GM18951 (cell line): ENCODE data around the gene HIBCH.
"Not testable (repeated sequence)": the region's sequence is repeated elsewhere in the genome, so short reads cannot be mapped to it uniquely, and the experiment has no call there.

Source experiments
- POLR2A ChIP-seq: IDR thresholded peaks from 4 replicates; pipeline ENCODE4 v1.6.1; 2011; ENCODE audit warnings: mild to moderate bottlenecking; ENCODE audit not compliant: insufficient read length, insufficient read depth; ENCODE audit errors: extremely low read depth
- in situ Hi-C: fragments of 300-500 bp; cut with MboI; formaldehyde crosslinking; loops from one replicate; pipeline ENCODE4 v1.12.0; 2022; ENCODE audit warnings: low sequenced_read_pairs, mixed read lengths, inconsistent platforms; ENCODE audit not compliant: unreplicated experiment

HIBCH gene

GRCh38 chr2:190271783-190272456 is 47.7 kb downstream of the HIBCH start:
- TF ChIP-seq POLR2A: no peak
- in situ Hi-C loops: no loop called here

- in situ Hi-C loops: no loop called here
- no peak for TF ChIP-seq POLR2A
These were observed 49.3 kb downstream of the HIBCH start for GRCh38 chr2:190270298-190270697.

GRCh38 chr2:190269699-190270098 is 49.9 kb downstream of the HIBCH start:
- in situ Hi-C loops: not testable (repeated sequence)

- TF ChIP-seq POLR2A: no peak
- in situ Hi-C loops: no loop called here
These were observed 52.3 kb downstream of the HIBCH start for GRCh38 chr2:190267302-190267701.

- TF ChIP-seq POLR2A: no peak
- in situ Hi-C loops: no loop called here
These were observed 53.3 kb downstream of the HIBCH start for GRCh38 chr2:190266314-190266713.

- in situ Hi-C loops: no loop called here
- TF ChIP-seq POLR2A: no peak
These were observed 57.8 kb downstream of the HIBCH start for GRCh38 chr2:190261851-190262250.

- in situ Hi-C loops: no loop called here
- no peak for TF ChIP-seq POLR2A
These were observed 63.5 kb downstream of the HIBCH start for GRCh38 chr2:190256087-190256486.

- in situ Hi-C loops: no loop called here
- no peak for TF ChIP-seq POLR2A
These were observed 64.0 kb downstream of the HIBCH start for GRCh38 chr2:190255676-190256075.

GRCh38 chr2:190254063-190254850 is 65.4 kb downstream of the HIBCH start:
- in situ Hi-C loops: no loop called here
- TF ChIP-seq POLR2A: no peak

GRCh38 chr2:190250421-190250820 is 69.2 kb downstream of the HIBCH start:
- in situ Hi-C loops: no loop called here
- no peak for TF ChIP-seq POLR2A

GRCh38 chr2:190235551-190236075 is 84.0 kb downstream of the HIBCH start:
- TF ChIP-seq POLR2A: no peak
- in situ Hi-C loops: no loop called here

GRCh38 chr2:190235101-190235500 is 84.5 kb downstream of the HIBCH start:
- no peak for TF ChIP-seq POLR2A
- in situ Hi-C loops: no loop called here

GRCh38 chr2:190223989-190224388 is 95.6 kb downstream of the HIBCH start:
- in situ Hi-C loops: not testable (repeated sequence)

GRCh38 chr2:190222745-190223144 is 96.9 kb downstream of the HIBCH start:
- in situ Hi-C loops: not testable (repeated sequence)
